HG02885 (cell line): ENCODE data around the gene KCNV2.
"Not testable (repeated sequence)": the region's sequence is repeated elsewhere in the genome, so short reads cannot be mapped to it uniquely, and the experiment has no call there.

Experiments used
- ATAC-seq: cut with Tn5 transposase; IDR thresholded peaks from one replicate; pipeline ENCODE4 v1.9.1; 2021; ENCODE audit warnings: mild to moderate bottlenecking; ENCODE audit not compliant: unreplicated experiment, poor library complexity

Gene KCNV2

DNA sequence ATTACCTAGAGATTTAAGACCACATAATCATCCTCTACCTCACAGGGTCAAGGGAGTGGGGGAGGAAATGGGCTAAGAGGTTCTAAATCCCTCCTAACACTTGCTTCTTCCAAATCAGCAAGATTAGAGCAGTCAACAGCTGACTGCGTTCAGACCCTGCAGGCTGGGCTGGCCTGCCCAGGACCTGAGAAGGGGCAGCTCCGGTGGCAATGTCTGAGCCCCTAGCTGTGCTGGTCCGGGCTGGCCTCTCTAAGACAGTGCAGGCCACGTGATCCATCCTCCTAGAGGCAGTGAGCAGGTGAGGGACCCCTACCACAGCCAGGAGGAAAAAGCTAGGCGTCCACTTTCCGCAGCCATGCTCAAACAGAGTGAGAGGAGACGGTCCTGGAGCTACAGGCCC, at the start of gene KCNV2:
KCNV2 (plus strand) TSS at position 126 of the 400 bp plus-strand sequence; CDS start at position 356, 230 bp downstream.
- no peak for ATAC-seq

DNA sequence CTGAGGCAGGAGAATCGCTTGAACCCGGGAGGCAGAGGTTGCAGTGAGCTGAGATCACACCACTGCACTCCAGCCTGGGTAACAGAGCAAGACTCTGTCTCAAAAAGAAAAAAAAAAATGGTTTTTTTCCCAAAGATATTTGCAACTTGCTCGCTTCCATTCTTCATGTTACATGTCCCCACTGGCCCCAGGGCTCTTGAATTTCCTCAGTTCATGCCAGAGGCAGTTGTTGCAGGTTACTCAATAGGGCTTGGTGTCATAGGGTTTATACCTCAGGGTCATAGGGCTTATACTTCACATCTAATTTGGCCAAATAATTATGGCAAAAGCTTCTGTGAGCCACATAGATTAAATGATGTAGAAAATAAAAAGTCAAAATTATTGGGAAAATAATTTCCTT, 44.1 kb upstream of the KCNV2 start:
- ATAC-seq: no peak

DNA sequence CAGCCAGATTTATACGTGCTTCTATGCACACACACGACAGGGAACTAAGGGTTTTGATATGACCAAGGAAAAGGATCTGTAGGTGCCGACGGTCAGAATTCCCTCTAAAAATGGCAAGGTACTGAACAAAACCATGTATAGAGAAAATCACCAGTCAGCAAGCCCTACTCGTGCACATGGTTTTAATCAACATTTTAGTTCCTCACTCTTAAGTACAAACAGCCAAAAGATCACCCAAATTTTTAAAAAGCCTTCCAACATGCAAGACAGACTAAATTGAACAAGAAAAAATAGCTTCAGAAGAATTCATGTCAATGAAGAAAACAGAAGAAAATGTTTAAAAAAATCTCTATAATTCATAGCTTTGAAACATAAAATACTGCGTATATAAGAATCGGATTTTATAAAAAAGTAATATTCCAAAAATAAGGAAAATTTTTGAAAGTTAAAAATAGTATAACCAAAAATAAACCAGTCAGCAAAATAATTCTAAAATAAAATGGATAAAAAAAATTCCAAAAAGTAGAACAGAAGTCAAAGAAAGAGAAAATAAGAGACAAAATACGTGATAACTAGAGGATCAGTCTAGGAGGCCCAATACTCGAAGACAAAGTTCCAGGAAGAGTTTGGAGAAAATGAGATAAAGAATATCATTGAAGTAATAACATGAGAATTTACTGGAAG, 43.0 kb upstream of the KCNV2 start:
- ATAC-seq: no peak

DNA sequence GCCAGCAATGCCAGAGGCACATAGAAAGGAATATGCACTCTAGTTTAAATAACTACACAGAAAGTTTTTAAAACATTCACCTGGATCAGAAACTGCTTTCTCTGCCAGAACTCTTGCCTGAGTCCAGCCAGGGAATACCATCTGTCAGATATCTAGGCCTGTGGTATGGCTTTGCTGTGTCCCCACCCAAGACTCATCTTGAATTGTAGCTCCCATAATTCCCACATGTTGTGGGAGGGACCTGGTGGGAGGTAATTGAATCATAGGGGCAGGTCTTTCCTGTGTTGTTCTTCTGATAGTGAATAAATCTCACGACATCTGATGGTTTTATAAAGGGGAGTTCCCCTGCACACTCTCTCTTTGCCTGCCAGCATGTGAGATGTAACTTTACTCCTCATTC, 41.5 kb upstream of the KCNV2 start:
- no peak for ATAC-seq

DNA sequence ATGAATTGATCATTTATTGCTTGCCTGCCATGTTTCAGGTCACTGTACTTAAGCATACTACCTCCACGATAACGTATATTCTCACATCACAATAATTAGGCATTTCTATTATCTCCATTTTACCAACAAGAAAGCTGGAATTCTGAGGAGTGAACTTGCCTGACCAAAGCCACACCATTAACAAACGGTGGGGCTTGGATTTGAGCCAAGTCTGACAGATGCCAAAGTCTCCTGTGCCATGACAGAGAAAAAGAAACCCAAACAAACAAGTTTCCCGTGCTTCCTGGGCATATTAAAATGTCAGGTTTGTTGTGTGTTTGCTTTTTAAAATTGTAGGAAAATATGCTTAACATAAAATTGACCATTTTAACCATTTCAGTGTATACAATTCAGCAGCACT, 40.8 kb upstream of the KCNV2 start:
- no peak for ATAC-seq

DNA sequence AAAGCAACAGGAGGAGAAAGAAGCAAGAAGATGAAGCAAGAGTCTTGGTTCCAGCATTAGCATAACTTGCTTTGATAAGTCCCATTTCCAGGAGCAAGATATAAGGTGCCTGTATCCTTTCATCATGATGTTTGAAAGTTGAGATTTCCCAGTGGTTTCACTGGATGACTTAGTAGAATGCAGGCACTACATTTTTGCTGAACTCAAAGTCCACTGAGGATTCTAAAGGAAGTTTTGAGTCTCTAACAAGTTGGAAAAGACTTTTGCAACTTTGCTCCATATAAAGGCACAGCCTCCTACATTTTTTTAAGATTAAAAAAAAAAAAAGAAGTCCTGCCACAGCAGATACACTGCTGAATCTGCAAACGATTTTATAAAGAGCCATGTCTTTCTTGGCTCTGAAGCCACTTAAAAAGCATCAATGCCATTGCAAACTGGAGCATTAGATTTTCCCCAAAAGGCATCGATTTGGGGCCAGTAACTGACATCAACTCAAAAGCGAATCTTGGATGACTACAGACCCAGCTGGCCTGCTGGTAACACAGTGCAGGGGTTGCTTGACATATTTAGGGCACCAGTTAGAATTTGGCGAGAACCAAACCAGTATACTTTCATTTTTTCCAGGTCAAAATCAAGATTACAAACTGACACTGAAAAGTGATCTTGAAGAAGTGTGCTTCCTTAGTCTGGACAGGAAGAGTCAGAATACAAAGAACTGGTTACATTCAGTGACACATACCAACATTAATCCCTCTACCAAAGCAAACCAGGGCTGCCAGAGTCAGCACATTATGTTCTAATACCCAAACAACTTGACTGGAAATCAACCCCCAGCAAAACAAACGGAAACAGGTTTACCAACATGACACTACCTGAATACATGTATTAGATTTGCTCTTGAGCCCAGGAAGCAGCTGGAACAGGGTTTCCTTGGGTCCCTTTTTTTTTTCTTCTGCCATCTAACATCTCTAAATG, 39.1 kb upstream of the KCNV2 start:
- ATAC-seq: no peak

DNA sequence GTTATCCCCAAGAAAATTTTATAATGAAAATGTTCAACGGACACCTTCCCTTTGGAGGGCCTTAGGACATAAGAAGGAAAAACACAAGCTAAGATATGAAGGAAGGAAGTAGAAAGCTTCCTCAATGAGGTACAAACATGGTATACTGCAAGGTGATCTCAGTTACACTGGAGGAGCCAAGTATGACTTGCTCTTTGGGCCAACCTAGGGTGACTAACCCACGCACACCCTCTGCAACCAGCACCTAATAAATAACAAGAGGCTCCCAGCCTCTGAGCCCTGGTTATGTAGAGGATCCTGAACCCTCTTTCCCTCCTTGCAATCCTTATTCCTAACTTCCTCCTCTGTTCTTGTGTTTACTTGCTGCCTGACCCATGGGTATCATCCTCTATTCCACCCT, 38.3 kb upstream of the KCNV2 start:
- no peak for ATAC-seq

DNA sequence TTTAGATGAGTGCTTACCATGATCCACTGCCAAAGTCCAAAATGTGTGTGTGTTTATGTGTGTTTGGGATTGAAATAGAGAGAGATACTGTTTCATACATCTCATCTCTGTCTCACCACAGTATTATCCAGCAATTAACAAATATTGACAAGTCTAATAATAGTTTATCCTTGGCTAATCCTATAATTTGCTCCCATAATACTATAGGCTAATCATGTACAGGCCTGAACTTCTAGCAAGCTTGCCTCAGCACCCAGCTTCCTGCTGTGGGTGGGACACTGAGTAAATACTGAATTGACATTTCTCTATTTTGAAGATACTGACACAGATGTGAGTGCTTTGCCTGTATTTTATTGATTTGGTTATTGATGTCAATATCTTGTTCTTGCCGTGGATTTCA, 35.3 kb upstream of the KCNV2 start:
- ATAC-seq: no peak

DNA sequence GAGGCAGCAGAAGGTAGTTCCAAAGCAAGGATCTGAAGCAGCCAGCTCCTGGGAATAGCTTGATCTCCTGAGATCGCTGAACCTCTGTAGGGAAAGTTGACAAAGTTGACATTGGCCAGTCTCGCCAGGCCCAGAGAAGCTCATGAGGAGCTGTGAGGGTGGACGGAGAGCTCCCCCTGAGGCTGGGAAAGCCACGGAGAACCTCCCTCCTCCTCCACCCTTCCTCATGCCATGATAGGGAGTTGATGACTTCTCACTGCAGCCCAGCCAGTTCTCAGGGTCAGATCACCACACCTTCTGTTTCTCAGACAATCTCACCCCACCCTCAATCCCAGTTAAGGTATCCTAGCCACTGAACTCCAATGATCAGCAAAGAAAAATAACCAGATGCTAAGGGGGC, 30.4 kb upstream of the KCNV2 start:
- ATAC-seq: no peak

DNA sequence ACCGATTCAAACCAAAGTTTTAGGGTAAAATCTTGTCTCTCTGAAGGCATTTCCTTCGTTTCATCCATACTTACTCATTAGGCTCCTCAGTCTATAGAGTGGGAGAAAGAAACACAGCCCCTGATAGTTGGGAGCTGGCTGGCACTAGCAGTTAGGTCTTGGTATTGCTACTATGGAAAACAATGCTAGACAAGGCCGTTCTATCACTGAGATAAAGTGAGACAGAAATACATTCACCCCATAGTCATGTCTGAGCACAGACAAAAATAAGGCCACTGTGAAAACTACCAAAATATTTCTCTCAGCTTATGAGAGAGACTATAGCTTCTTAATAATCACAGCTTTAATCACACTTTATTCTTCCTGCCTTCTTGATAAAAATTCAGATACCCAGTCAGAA, 28.7 kb upstream of the KCNV2 start:
- no peak for ATAC-seq

DNA sequence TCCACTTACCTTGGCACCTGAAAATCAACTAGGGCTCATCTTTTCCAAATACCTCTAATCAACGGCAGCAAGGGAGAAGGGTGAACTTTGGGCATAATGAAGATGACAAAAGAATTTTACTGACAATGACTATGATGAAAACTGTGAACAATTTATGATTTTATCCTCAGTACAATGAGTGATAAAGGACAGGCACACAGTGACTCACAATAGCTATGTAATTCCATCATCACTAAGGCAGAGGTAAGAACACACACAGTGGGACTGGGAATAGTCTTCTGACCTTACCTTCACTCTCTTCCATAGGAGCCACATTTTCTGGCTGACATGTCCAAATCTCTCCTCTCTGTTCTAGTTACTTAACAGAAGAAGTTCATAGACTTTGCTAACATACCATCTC, 26.1 kb upstream of the KCNV2 start:
- no peak for ATAC-seq

DNA sequence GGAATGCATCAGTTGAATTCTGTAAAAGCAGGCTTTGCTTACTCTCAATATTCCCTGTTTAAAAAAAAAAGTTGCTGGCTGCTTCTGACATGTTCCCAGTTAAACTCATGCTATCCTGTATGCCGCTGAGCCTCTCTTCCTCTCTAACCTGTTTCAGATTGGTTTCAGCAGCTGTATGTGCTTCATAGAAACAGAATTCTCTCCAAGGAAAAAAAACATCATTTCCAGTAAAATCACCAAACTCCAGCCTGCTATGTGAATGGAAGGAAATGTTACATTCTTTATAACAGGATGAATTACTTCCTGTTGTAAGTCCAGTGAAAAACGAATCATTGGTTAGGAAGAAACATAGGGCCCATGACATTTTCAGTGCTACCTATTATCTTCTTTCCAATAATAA, 25.7 kb upstream of the KCNV2 start:
- no peak for ATAC-seq

DNA sequence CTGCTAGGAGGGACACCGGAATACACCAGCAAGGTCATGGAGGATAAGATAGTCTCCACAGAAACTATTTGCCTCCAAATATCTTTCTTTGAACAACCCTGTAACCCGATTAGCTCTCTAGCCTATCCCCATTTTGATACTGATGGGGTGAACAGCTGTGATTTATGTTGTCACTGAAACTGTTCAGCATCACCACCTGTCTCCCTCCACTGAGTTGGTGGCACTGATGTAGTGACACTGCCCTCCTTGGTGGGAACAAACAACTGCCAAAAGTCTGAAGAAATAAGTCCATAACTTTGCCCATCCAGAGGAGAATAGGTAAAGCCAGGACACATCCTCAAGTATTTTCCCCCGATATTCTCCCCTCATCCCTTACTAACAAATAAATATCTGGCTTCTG, 24.3 kb upstream of the KCNV2 start:
- ATAC-seq: no peak

DNA sequence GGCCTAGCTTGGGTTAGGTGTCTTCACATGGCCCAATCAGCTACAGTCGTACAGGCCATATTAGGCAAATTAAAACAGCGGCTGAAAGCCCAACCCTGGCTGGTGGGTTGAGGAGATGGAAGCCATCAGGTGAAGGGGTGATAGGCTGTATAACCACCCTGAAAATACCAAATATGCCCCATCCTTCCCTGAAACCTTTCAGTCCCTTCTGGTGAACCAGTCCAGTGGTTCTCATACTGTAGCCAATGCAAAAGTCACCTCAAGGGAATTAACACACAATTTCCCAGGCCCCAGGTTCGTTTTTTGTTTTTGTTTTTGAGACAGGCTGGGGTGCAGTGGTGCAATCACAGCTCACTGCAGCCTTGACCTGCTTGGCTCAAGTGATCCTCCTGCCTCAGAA, 19.8 kb upstream of the KCNV2 start:
- ATAC-seq: no peak

DNA sequence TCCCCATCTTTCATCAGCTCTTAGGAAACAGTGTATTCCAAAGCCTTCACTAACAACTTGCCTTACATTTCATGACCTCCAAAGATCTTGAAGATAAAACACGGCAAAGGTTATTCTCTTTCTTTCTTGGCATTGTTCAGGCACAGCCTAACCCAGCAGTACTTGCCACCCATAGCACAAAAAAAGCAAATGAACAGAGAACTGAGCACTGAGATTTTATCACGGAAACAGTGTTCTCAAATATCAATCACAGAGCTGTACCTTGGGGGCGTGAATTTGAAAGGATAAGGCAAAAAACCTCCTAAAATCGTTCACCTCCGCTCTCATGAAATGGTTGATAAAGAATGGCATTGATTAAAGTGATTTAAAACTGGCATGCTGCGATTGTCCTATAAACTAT, 16.9 kb upstream of the KCNV2 start:
- ATAC-seq: no peak

DNA sequence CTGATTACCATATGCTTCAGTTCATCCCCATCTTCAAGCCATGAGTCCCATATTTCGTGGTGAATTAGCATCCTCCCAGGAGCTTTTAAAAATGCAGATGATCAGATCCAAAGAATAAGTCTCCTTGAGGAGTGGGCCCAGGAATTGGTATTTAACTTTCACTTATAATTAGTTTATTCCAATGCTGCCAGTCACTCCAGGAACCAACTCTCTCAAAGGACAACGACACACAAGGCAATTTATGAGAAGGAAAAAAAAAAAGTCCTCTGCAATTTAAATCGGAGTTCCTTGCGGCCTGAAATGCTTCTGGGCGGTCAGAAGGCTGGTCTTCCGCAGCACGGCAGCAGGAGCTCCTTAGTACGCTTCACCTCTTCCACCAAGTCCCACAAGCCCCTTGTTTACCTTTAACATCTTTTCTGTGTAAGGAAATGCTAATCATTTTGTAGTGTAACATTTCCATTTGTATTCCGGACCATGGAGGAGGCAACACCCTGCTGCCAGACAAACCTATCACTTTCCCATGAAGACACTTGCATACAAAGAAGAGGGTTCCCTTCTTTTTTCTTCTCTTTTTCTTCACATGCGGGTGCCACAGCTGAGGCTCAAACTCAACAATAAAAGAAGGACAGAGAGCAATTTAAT, 16.3 kb upstream of the KCNV2 start:
- no peak for ATAC-seq

DNA sequence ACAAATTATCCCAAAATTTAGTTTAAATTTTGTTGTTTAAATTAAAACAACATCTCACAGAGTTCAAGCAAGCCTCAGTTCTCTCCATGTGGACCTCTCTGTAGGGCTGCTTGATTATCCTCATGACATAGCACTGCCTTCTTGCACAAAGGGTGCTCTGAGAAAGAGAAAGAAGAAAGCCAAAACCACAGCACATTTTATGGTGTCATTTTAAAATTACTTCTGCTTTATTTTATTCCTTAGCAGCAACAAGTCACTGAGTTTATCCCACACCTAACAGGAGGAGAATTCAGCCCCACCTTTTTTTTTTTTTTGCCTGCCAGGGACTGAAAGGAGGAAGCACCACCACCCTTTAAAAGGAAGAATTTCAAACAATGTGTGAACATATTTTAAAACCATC, 12.8 kb upstream of the KCNV2 start:
- no peak for ATAC-seq

DNA sequence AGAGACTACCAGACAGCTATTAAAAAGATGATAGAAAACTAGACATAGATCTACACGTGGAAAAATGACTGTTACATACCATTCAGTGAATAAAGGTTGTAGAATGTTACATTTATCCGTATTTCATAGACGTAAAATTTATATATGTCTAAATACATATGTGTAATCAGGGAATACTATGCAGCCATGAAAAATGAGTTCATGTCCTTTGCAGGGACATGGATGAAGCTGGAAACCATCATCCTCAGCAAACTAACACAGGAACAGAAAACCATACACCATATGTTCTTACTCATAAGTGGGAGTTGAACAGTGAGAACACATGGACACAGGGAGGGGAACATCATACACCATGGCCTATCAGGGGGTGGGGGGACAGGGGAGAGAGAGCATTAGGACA, 10.1 kb upstream of the KCNV2 start:
- not testable (repeated sequence) for ATAC-seq

DNA sequence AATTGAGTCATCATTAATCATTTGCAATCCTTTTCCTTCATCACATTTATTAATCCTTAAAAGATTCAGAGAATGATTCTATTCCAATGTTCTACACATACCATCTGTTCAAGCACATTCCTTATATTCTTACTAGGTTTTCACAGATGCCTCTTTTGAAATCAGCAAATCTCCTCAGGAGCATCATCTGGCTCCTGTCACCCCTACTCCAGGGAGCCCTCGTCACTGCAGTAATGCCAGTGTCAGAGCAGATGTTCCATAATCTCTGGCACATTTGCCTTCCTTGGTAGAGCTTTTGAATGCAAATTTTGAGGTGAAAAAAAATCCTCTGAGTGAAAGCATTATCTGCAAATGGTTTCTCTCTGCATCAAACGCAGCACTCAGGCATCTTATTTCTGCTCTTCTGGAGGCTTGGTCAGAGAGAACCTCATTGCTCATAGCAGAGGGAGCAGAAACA, 7.6 kb upstream of the KCNV2 start:
- peak; percentile 79 for ATAC-seq

DNA sequence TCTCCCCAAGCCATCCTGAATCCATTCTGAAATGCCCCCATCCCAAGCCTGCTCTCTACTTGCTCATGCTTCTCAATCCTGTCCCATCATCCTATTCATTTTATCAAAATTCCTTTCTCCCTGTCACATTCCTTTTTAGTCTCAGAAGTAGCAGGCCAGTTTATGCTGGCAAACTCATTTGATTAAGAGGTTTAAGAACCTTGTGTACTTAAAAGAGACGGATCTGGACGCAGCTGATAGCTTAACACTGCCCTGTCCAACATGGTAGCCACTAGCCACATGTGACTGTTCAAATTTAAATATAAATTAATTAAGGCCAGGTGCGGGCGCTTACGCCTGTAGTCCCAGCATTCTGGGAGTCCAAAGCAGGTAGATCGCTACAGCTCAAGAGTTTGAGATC, 5.6 kb upstream of the KCNV2 start:
- ATAC-seq: no peak
